HG03432 (cell line): ENCODE data around the gene RCHY1.

Source experiments
- ATAC-seq: cut with Tn5 transposase; IDR thresholded peaks from one replicate; pipeline ENCODE4 v1.9.1; 2021; ENCODE audit warnings: mild to moderate bottlenecking, moderate library complexity; ENCODE audit not compliant: unreplicated experiment

The RCHY1 gene

DNA sequence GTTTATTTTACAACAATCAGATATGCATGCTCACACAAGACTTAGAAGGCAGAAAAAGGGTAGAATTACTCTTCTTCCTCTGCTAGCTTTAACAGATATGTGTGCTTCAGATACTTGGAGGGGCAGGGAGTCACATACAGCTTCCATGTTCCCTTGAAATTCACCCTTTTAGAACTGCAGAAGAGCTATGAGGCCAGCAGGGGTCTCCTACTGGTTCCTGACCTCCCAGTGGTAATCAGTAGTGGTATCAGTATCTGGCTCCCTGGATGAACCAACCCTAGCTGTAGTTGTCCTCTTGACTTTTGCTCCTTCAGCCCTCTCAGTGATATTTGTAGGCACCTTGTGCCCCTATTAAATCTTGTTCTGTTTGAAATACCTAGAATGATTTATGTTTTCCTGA is 81.5 kb downstream of the RCHY1 start:
- ATAC-seq, result peak; percentile 59

DNA sequence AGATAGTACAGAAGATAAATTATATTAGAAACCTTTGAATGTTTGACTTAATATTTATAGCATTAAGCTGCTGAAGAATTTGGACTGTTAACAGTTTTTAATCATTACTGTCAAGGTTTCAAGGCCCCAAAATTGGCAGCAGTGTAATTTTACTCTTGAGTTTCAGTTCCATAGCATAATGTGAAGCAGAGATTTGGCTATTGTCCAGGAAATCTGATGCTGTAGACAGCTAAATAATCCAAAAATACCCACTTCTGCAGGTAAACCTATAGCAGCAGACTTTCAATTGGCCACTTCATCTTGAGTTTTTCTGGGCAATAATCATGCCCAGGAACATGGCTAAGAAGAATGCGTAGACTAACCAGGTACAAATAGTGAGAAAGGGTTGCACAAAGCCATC is 85.0 kb downstream of the RCHY1 start:
- ATAC-seq, result peak; percentile 53
